Measurements from ENCODE around the gene ELMO1. TPM values are rescaled to one million over a fixed set of nuclear protein-coding genes. Genes with fewer than 3 reads are reported as not detected.

ELMO1 gene
- total and polyA plus RNA-seq, 2 experiments from 2014 or later, result 6.5 to 24.9 TPM

DNA sequence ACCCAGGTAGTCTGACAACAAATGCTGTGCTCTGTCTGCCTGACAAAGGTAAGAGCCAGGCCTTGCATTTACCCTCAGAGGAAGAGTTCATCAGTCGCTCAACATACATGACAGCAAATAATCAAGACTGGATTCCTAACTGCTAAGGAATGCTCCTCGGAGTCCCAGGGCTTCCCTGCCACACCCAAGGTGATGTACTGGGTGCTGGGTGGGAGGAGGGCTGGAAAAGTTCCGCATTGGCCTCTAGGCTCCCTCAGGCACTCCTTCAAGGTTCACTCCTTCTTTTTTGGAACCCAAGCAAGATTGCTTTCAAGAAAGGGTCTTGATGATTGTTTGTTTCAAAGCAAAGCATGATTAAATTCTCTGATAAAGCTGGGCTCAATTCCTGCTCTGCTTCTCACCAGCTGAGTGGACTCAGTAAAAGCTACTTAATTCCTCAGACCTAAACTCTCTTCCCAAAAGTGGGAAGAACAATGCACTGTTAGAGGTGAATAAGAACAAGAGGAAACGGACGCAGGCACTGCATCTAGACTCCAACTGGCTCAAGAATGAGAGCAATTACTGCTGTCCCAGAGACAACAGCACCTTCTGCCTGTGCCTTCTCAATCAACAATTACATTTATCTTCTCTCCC lies 173.5 kb downstream of the ELMO1 start:
- no peaks in the 10 kb centered on the region for H3K79me2 ChIP-seq (replicated peaks; ENCODE audit: insufficient read depth)
- no peak for DNase-seq (ENCODE audit: low spot score)
- H2AFZ ChIP-seq, result no peak overlapping the region
- peaks cover 5% of the 10 kb centered on the region for H3K27me3 Mint-ChIP-seq (ENCODE audit: insufficient read depth, low read depth, poor library complexity)
- H3K27ac ChIP-seq (ENCODE audit: low read depth), result no peak overlapping the region
- no peak overlapping the region for H3K4me3 ChIP-seq
- no peak for ATAC-seq
- H3K9me3 Mint-ChIP-seq, result peaks cover 7% of the 10 kb centered on the region; the same call in 2 of the 3 replicates
- no peaks in the 10 kb centered on the region for H3K36me3 ChIP-seq (ENCODE audit: insufficient read depth)
- H3K4me3 Mint-ChIP-seq, result no peak overlapping the region
- H3F3A ChIP-seq (replicated peaks; ENCODE audit: low read depth), result no peaks in the 10 kb centered on the region
- peaks cover 5% of the 10 kb centered on the region; the same call in 1 of the 2 replicates for H3K4me1 ChIP-seq (ENCODE audit: insufficient read depth)
- peaks cover 3% of the 10 kb centered on the region; the same call in 2 of the 3 replicates for H3K36me3 Mint-ChIP-seq (ENCODE audit: low read depth)
- H3K4me2 ChIP-seq, result no peak overlapping the region
- no peaks in the 10 kb centered on the region for H3K27me3 ChIP-seq (ENCODE audit: insufficient read depth)
- peaks cover 6% of the 10 kb centered on the region; the same call in 2 of the 3 replicates for H3K4me1 Mint-ChIP-seq
- H3K27ac Mint-ChIP-seq, result no peak overlapping the region
- H3K9me2 ChIP-seq (ENCODE audit: insufficient read depth), result peaks cover 9% of the 10 kb centered on the region; the same call in 1 of the 2 replicates
- TF ChIP-seq NANOG (IDR thresholded peaks at IDR 0.05; ENCODE audit: borderline replicate concordance) (no peak), STAT1 (IDR thresholded peaks at IDR 0.05; ENCODE audit: unreplicated experiment) (no peak), ZNF462 (CRISPR knock-in tag; IDR thresholded peaks at IDR 0.05) (no peak), CREB1 (CRISPR knock-in tag; IDR thresholded peaks at IDR 0.05; ENCODE audit: low read depth) (no peak)
- no peaks in the 10 kb centered on the region for H4K20me1 ChIP-seq (replicated peaks; ENCODE audit: insufficient read depth)

DNA sequence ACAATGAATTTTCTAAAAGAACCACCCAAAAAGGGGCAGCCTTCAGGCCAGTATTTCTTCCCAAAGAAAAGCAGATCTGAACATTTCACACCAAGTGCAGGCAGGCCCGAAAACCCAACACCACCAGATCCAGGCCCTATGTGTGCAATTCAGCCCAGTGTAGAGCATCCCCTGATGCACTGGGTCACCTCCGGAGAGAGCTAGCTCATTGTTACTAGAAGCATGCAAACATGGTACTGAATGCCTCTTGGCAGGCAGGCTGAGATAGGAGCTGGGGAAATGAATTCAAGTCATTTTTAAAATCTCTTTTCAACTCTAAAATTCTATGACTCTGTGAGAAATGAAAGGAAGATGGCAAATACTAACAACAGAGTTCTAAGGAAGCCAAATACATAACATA lies 174.8 kb downstream of the ELMO1 start:
- no peak overlapping the region for H3K27ac ChIP-seq (ENCODE audit: low read depth)
- H3K79me2 ChIP-seq (replicated peaks; ENCODE audit: insufficient read depth), result no peaks in the 10 kb centered on the region
- no peaks in the 10 kb centered on the region for H3K27me3 ChIP-seq (ENCODE audit: insufficient read depth)
- no peak; the same call in 2 of the 3 replicates for ATAC-seq
- H3K4me3 ChIP-seq, result no peak overlapping the region
- H3K36me3 ChIP-seq (ENCODE audit: insufficient read depth), result no peaks in the 10 kb centered on the region
- TF ChIP-seq, protein P1, sequence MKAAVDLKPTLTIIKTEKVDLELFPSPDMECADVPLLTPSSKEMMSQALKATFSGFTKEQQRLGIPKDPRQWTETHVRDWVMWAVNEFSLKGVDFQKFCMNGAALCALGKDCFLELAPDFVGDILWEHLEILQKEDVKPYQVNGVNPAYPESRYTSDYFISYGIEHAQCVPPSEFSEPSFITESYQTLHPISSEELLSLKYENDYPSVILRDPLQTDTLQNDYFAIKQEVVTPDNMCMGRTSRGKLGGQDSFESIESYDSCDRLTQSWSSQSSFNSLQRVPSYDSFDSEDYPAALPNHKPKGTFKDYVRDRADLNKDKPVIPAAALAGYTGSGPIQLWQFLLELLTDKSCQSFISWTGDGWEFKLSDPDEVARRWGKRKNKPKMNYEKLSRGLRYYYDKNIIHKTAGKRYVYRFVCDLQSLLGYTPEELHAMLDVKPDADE (IDR thresholded peaks at IDR 0.05), result no peak
- TF ChIP-seq POLR2AphosphoS5 (IDR thresholded peaks at IDR 0.05; ENCODE audit: low read depth) (no peak), JUNB (IDR thresholded peaks at IDR 0.05; ENCODE audit: unreplicated experiment) (no peak), CREB1 (CRISPR knock-in tag; IDR thresholded peaks at IDR 0.05; ENCODE audit: low read depth) (no peak), EZH2phosphoT487 (IDR thresholded peaks at IDR 0.05; ENCODE audit: unreplicated experiment) (no peak)
- no peaks in the 10 kb centered on the region for H3F3A ChIP-seq (replicated peaks; ENCODE audit: low read depth)
- DNase-seq (ENCODE audit: low spot score), result no peak
- Mint-ChIP-seq H3K4me1 (peaks cover 3% of the 10 kb centered on the region; the same call in 1 of the 3 replicates), H3K36me3 (ENCODE audit: low read depth) (no peaks in the 10 kb centered on the region; the same call in 2 of the 3 replicates), H3K27ac (no peak overlapping the region), H3K9me3 (no peaks in the 10 kb centered on the region; the same call in 2 of the 3 replicates), H3K4me3 (no peak overlapping the region), H3K27me3 (ENCODE audit: insufficient read depth, low read depth, poor library complexity) (peaks cover 2% of the 10 kb centered on the region)
- peaks cover 5% of the 10 kb centered on the region; the same call in 1 of the 2 replicates for H3K4me1 ChIP-seq (ENCODE audit: insufficient read depth)
- peaks cover 9% of the 10 kb centered on the region; the same call in 1 of the 2 replicates for H3K9me2 ChIP-seq (ENCODE audit: insufficient read depth)
- H4K20me1 ChIP-seq (replicated peaks; ENCODE audit: insufficient read depth), result no peaks in the 10 kb centered on the region
- no peak overlapping the region for H3K4me2 ChIP-seq
- H2AFZ ChIP-seq, result no peak overlapping the region

All from GM23338 (cell line).